Measurements from ENCODE around the gene CHST14.

GRCh38 chr15:40435023-40435709 lies 35.6 kb upstream of the CHST14 start:
- TF ChIP-seq CTCF (IDR thresholded peaks at IDR 0.05; ENCODE audit: insufficient read depth, low read depth, low read length) = no peak
- TF ChIP-seq EZH2 (IDR thresholded peaks at IDR 0.05; ENCODE audit: insufficient read depth, low read length) = no peak
